ENCODE data around the gene METTL25B.

METTL25B gene

GRCh38 chr1:156727926-156728598 is at the start of gene METTL25B:
METTL25B (plus strand) TSS chr1:156728469; CDS start chr1:156729105, 636 bp downstream.
- no peaks in the 10 kb centered on the region for H3K27me3 ChIP-seq
- H3K4me3 ChIP-seq: peak within 1 kb of the TSS; percentile 66 to 98 (median 84)
- H3K27ac ChIP-seq: peak within 1 kb of the TSS; percentile 65 to 87 (median 85)
- TF ChIP-seq Cebpa-rat (IDR thresholded peaks at IDR 0.05): no peak
- H4K20me1 ChIP-seq: peaks cover 38 to 50% (median 45%) of the 10 kb centered on the region in 11 experiments
- peaks cover 34 to 52% (median 47%) of the 10 kb centered on the region in 10 experiments for H3K4me1 ChIP-seq
- H3K36me3 ChIP-seq: peaks cover 27 to 56% (median 37%) of the 10 kb centered on the region in 11 experiments
- H3K9ac ChIP-seq: peak within 1 kb of the TSS; percentile 80 to 91 (median 86)
- H3K9me3 ChIP-seq (replicated peaks in 1 of 11): no peaks in the 10 kb centered on the region
- H3K4me2 ChIP-seq: peak within 1 kb of the TSS; percentile 94 to 100 (median 97)

GRCh38 chr1:156680056-156680455 is 48.2 kb upstream of the METTL25B start:
- no peak overlapping the region for H3K4me3 ChIP-seq
- no peaks in the 10 kb centered on the region for H3K36me3 ChIP-seq
- no peak for TF ChIP-seq Cebpa-rat (IDR thresholded peaks at IDR 0.05)
- H3K9me3 ChIP-seq (replicated peaks in 1 of 11): no peaks in the 10 kb centered on the region
- H3K4me1 ChIP-seq: peaks cover 43 to 83% (median 74%) of the 10 kb centered on the region in 10 experiments
- no peak overlapping the region for H3K27ac ChIP-seq
- H4K20me1 ChIP-seq: peaks cover 0 to 16% (median 0%) of the 10 kb centered on the region in 11 experiments; a peak in 3 of 22 replicates
- peaks cover 56 to 65% (median 64%) of the 10 kb centered on the region in 11 experiments for H3K27me3 ChIP-seq
- no peak overlapping the region for H3K4me2 ChIP-seq
- H3K9ac ChIP-seq: no peak overlapping the region

- peaks cover 0 to 14% (median 0%) of the 10 kb centered on the region in 11 experiments; a peak in 3 of 22 replicates for H4K20me1 ChIP-seq
- H3K4me3 ChIP-seq: no peak overlapping the region
- H3K9me3 ChIP-seq (replicated peaks in 1 of 11): no peaks in the 10 kb centered on the region
- H3K4me1 ChIP-seq: peaks cover 38 to 80% (median 64%) of the 10 kb centered on the region in 10 experiments
- no peak overlapping the region for H3K27ac ChIP-seq
- H3K27me3 ChIP-seq: peaks cover 46 to 52% (median 51%) of the 10 kb centered on the region in 11 experiments
- H3K9ac ChIP-seq: 0 out of 22 replicates have a peak overlapping the region, but pooled peaks of 1 of the 11 experiments have one; percentile 28
- no peaks in the 10 kb centered on the region for H3K36me3 ChIP-seq
- peak overlapping the region in 10 of 11 experiments; percentile 33 to 95 (median 88); a peak in 18 of 22 replicates for H3K4me2 ChIP-seq
- no peak for TF ChIP-seq Cebpa-rat (IDR thresholded peaks at IDR 0.05)
Measured at GRCh38 chr1:156681196-156681960, 46.9 kb upstream of the METTL25B start.

- no peak for TF ChIP-seq Cebpa-rat (IDR thresholded peaks at IDR 0.05)
- Histone ChIP-seq H3K36me3 (no peaks in the 10 kb centered on the region), H3K27ac (peak overlapping the region in 5 of 11 experiments; percentile 7 to 38 (median 35); a peak in 7 of 22 replicates), H3K9ac (peak overlapping the region in 3 of 11 experiments; percentile 23 to 39 (median 28); a peak in 2 of 22 replicates), H3K4me1 (peaks cover 37 to 74% (median 55%) of the 10 kb centered on the region in 10 experiments), H4K20me1 (peaks cover 0 to 9% (median 0%) of the 10 kb centered on the region in 11 experiments; a peak in 2 of 22 replicates), H3K4me2 (peak overlapping the region; percentile 27 to 95 (median 87)), H3K27me3 (peaks cover 37 to 43% (median 41%) of the 10 kb centered on the region in 11 experiments), H3K4me3 (0 out of 20 replicates have a peak overlapping the region, but pooled peaks of 1 of the 10 experiments have one; percentile 15), H3K9me3 (replicated peaks in 1 of 11) (no peaks in the 10 kb centered on the region)
Measured at GRCh38 chr1:156682166-156682890, 45.9 kb upstream of the METTL25B start.

GRCh38 chr1:156684227-156684782 is 44.0 kb upstream of the METTL25B start:
- Histone ChIP-seq H3K9me3 (replicated peaks in 1 of 11) (no peaks in the 10 kb centered on the region), H3K27me3 (peaks cover 17 to 23% (median 21%) of the 10 kb centered on the region in 11 experiments), H3K4me2 (peak overlapping the region; percentile 41 to 95 (median 87); a peak in 21 of 22 replicates), H3K36me3 (no peaks in the 10 kb centered on the region), H3K9ac (no peak overlapping the region), H4K20me1 (peaks cover 0 to 5% (median 0%) of the 10 kb centered on the region in 11 experiments; a peak in 2 of 22 replicates), H3K27ac (0 out of 22 replicates have a peak overlapping the region, but pooled peaks of 1 of the 11 experiments have one; percentile 18), H3K4me1 (peaks cover 34 to 71% (median 47%) of the 10 kb centered on the region in 10 experiments), H3K4me3 (no peak overlapping the region)
- TF ChIP-seq Cebpa-rat (IDR thresholded peaks at IDR 0.05): no peak

- H3K9ac ChIP-seq: peak overlapping the region in 8 of 11 experiments; percentile 1 to 64 (median 46); a peak in 9 of 22 replicates
- no peaks in the 10 kb centered on the region for H3K9me3 ChIP-seq (replicated peaks in 1 of 11)
- TF ChIP-seq Cebpa-rat (IDR thresholded peaks at IDR 0.05): no peak
- H3K4me3 ChIP-seq: peak overlapping the region in 3 of 10 experiments; percentile 12 to 53 (median 27); a peak in 4 of 20 replicates
- no peaks in the 10 kb centered on the region for H3K36me3 ChIP-seq
- H4K20me1 ChIP-seq: peaks cover 0 to 26% (median 0%) of the 10 kb centered on the region in 11 experiments; a peak in 7 of 22 replicates
- H3K4me1 ChIP-seq: peaks cover 40 to 86% (median 59%) of the 10 kb centered on the region in 10 experiments
- peaks cover 38 to 46% (median 43%) of the 10 kb centered on the region in 11 experiments for H3K27me3 ChIP-seq
- H3K4me2 ChIP-seq: peak overlapping the region; percentile 62 to 85 (median 77)
- H3K27ac ChIP-seq: no peak overlapping the region
Measured at GRCh38 chr1:156689035-156689952, 39.0 kb upstream of the METTL25B start.

GRCh38 chr1:156689953-156690674 is 38.2 kb upstream of the METTL25B start:
- Histone ChIP-seq H3K4me2 (peak overlapping the region; percentile 62 to 85 (median 77); a peak in 21 of 22 replicates), H3K9ac (peak overlapping the region in 1 of 11 experiments; percentile 7; a peak in 1 of 22 replicates), H3K36me3 (no peaks in the 10 kb centered on the region), H4K20me1 (peaks cover 0 to 26% (median 0%) of the 10 kb centered on the region in 11 experiments; a peak in 7 of 22 replicates), H3K9me3 (replicated peaks in 1 of 11) (no peaks in the 10 kb centered on the region), H3K4me3 (no peak overlapping the region), H3K4me1 (peaks cover 33 to 82% (median 58%) of the 10 kb centered on the region in 10 experiments), H3K27ac (no peak overlapping the region), H3K27me3 (peaks cover 38 to 46% (median 43%) of the 10 kb centered on the region in 11 experiments)
- TF ChIP-seq Cebpa-rat (IDR thresholded peaks at IDR 0.05): no peak

Data from BLaER1 treated with 17β-estradiol and CSF1 and Interleukin-3, amounts not matched to agents 10 nM and 100 nM (cell line).